Neuronal stem cell (in vitro differentiated cells): ENCODE data around the gene DLL3.

Source experiments
- DNase-seq: peaks from one replicate; pipeline ENCODE4 v3.0.0-alpha.2; 2013; ENCODE audit warnings: low spot score
- H2AFZ ChIP-seq: one replicate; pipeline ENCODE4 v1.6.1; 2013; ENCODE audit warnings: mild to moderate bottlenecking, low read length, inconsistent platforms
- H2AK5ac ChIP-seq: 2 replicates; pipeline ENCODE4 v1.6.1; 2013; ENCODE audit warnings: low read depth, mild to moderate bottlenecking, inconsistent platforms, low read length, moderate library complexity, mixed read lengths
- H2BK120ac ChIP-seq: 2 replicates; pipeline ENCODE4 v1.6.1; 2013; ENCODE audit warnings: low read depth, mild to moderate bottlenecking, inconsistent platforms, low read length, moderate library complexity, mixed read lengths
- H2BK12ac ChIP-seq: one replicate; pipeline ENCODE4 v1.6.1; 2013; ENCODE audit warnings: low read length, inconsistent platforms
- H2BK15ac ChIP-seq: 2 replicates; pipeline ENCODE4 v1.6.1; 2013; ENCODE audit warnings: mild to moderate bottlenecking, low read length, inconsistent platforms, mixed read lengths
- H2BK5ac ChIP-seq: one replicate; pipeline ENCODE4 v1.6.1; 2013; ENCODE audit warnings: inconsistent platforms, mild to moderate bottlenecking, low read length, moderate library complexity
- H3K14ac ChIP-seq: one replicate; pipeline ENCODE4 v1.6.1; 2013; ENCODE audit warnings: low read length, inconsistent platforms
- H3K18ac ChIP-seq: 2 replicates; pipeline ENCODE4 v1.6.1; 2013; ENCODE audit warnings: low read length, inconsistent platforms
- H3K23ac ChIP-seq: 2 replicates; pipeline ENCODE4 v1.6.1; 2013; ENCODE audit warnings: low read depth, mild to moderate bottlenecking, mixed read lengths, low read length, inconsistent platforms; ENCODE audit not compliant: poor library complexity
- H3K27ac ChIP-seq: replicated peaks from 3 replicates; pipeline ENCODE4 v1.5.1; 2013; ENCODE audit warnings: low read length, inconsistent platforms
- H3K27me3 ChIP-seq, 3 experiments: 2 replicates each; pipeline ENCODE4 v1.6.1; 2013; ENCODE audit warnings: low read length in 3 of 3, mild to moderate bottlenecking in 2 of 3, inconsistent platforms in 1 of 3, low read depth in 1 of 3, mixed read lengths in 1 of 3, moderate library complexity in 1 of 3; ENCODE audit not compliant: control insufficient read depth in 3 of 3, insufficient read depth in 3 of 3
- H3K36me3 ChIP-seq, 2 donors: replicated peaks in 1 of 2; 2 replicates each; pipeline ENCODE4 v1.6.1; 2013; ENCODE audit warnings: low read length in 2 of 2; ENCODE audit not compliant: control insufficient read depth in 2 of 2, insufficient read depth in 2 of 2
- H3K4ac ChIP-seq: 2 replicates; pipeline ENCODE4 v1.6.1; 2013; ENCODE audit warnings: inconsistent platforms, mild to moderate bottlenecking, low read length, moderate library complexity
- H3K4me1 ChIP-seq, 2 donors: 1 replicate in 1 of 2; 2 replicates in 1 of 2; pipeline ENCODE4 v1.6.1; 2013; ENCODE audit warnings: low read length in 2 of 2, low read depth in 1 of 2; ENCODE audit not compliant: control insufficient read depth in 2 of 2, insufficient read depth in 1 of 2
- H3K4me2 ChIP-seq: one replicate; pipeline ENCODE4 v1.6.1; 2013; ENCODE audit warnings: mild to moderate bottlenecking, low read length, inconsistent platforms; ENCODE audit not compliant: insufficient read depth, poor library complexity, severe bottlenecking
- H3K4me3 ChIP-seq, 2 donors: 2 replicates each; pipeline ENCODE4 v1.5.1; 2013; ENCODE audit warnings: low read length in 2 of 2, mild to moderate bottlenecking in 2 of 2, inconsistent platforms in 1 of 2, moderate library complexity in 1 of 2
- H3K79me1 ChIP-seq: one replicate; pipeline ENCODE4 v1.6.1; 2013; ENCODE audit warnings: low read depth, mild to moderate bottlenecking, inconsistent platforms, low read length, moderate library complexity
- H3K9ac ChIP-seq: one replicate; pipeline ENCODE4 v1.6.1; 2013; ENCODE audit warnings: mild to moderate bottlenecking, low read depth, low read length, inconsistent platforms; ENCODE audit not compliant: poor library complexity
- H3K9me3 ChIP-seq, 2 donors: replicated peaks in 1 of 2; 2 replicates each; pipeline versions ENCODE3 to v1.6.1; 2013; ENCODE audit warnings: low read length in 2 of 2, mild to moderate bottlenecking in 2 of 2, inconsistent platforms in 1 of 2, low read depth in 1 of 2, mixed read lengths in 1 of 2, moderate library complexity in 1 of 2; ENCODE audit not compliant: control insufficient read depth in 2 of 2, insufficient read depth in 1 of 2
- H4K8ac ChIP-seq: one replicate; pipeline ENCODE4 v1.6.1; 2013; ENCODE audit warnings: low read depth, mild to moderate bottlenecking, inconsistent platforms, low read length, moderate library complexity
- H4K91ac ChIP-seq: one replicate; pipeline ENCODE4 v1.6.1; 2013; ENCODE audit warnings: low read length, low read depth, mild to moderate bottlenecking, inconsistent platforms; ENCODE audit not compliant: poor library complexity
- WGBS, 2 donors: extraction: QIAGEN DNeasy Blood & Tissue Kit; methylation state at CpG; one replicate each; pipeline ENCODE4 v1.1.7; 2013; ENCODE audit warnings: missing lambda C conversion rate in 2 of 2, mixed read lengths in 1 of 2; ENCODE audit not compliant: insufficient read length in 2 of 2, insufficient replicate concordance in 1 of 2; ENCODE audit errors: extremely low coverage in 2 of 2; 5-methylcytosine and 5-hydroxymethylcytosine counted together

DLL3 gene

DNA sequence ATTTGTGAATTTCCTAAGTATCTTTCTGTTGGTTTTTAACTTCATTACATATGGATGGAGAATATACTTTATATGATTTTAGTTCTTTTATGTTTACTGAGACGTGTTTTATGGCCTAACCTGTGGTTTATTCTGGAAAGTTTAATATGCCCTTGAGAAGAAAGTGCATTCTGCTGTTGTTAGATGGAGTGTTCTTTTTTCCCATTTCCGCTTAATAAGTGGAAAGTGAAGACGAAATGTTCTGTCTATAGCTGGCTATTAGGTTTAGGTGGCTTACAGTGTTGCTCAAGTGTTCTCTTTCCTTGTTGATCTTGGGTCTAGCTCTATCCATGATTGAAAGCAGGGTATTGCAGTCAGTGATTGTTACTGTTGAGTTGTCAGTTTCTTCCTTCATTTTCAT is 35.3 kb upstream of the DLL3 start:
- Histone ChIP-seq H2AFZ (no peak overlapping the region), H3K9ac (no peak overlapping the region), H3K9me3 (no peaks in the 10 kb centered on the region), H3K27me3 (no peaks in the 10 kb centered on the region), H3K79me1 (no peaks in the 10 kb centered on the region), H3K4me2 (no peak overlapping the region), H3K4ac (no peak overlapping the region), H4K91ac (no peak overlapping the region), H4K8ac (no peak overlapping the region), H2BK12ac (no peak overlapping the region), H3K27ac (no peak overlapping the region), H2BK15ac (no peak overlapping the region), H2AK5ac (no peak overlapping the region), H3K23ac (no peak overlapping the region), H2BK5ac (no peak overlapping the region), H3K36me3 (peaks cover 50 to 88% of the 10 kb centered on the region in 2 donors), H3K4me3 (no peak overlapping the region), H3K14ac (no peak overlapping the region), H3K18ac (no peak overlapping the region), H2BK120ac (no peak overlapping the region), H3K4me1 (no peaks in the 10 kb centered on the region)
- DNase-seq: no peak
- WGBS, 2 donors: no CpG with 5 or more reads among the region's 3 CpGs

DNA sequence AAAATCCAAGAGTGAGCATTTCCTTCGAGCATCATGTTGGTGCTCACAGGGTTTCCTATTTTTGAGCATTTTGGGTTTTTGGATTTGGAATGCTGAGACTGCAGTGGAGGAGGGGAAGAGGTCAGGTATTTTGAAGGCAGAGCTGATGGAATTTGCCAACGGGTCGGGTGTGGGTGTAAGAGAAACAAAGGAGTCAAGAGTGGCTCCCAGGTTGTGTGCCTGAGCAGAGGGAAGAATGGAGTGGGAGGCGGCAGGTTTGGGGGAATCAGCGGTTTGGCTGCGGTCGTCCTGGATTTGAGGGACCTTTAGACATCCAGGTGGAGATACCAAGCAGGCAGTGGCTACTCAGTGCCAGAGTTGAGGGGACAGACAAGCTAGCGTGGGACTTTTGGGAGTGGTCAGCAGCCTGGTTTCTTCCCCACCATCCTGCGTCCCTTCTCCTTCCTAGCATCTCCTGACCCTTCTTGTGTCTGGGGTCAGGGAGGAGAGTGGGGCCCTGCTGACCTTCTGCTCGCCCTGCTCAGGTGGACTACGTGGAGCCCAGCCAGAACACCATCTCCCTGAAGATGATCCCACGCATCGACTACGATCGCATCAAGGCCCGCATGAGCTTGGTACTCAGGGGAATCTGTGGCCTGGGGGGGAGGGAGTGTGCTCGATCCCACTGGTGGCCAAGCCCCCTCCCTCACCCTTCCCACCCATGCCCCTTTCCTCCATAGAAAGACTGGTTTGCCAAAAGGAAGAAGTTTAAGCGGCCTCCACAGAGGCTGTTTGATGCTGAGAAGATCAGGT is 32.6 kb upstream of the DLL3 start:
- no peak overlapping the region for H3K23ac ChIP-seq
- no peaks in the 10 kb centered on the region for H3K27me3 ChIP-seq
- H3K4me3 ChIP-seq: no peak overlapping the region
- no peak overlapping the region for H2BK15ac ChIP-seq
- WGBS, 2 donors: no CpG with 5 or more reads among the region's 18 CpGs
- no peak overlapping the region for H2AK5ac ChIP-seq
- peaks cover 50 to 88% of the 10 kb centered on the region in 2 donors for H3K36me3 ChIP-seq
- H3K9ac ChIP-seq: peak overlapping the region; percentile 35
- H2AFZ ChIP-seq: no peak overlapping the region
- H4K91ac ChIP-seq: no peak overlapping the region
- DNase-seq: no peak
- H3K79me1 ChIP-seq: no peaks in the 10 kb centered on the region
- no peak overlapping the region for H3K27ac ChIP-seq
- no peak overlapping the region for H2BK5ac ChIP-seq
- H3K4me2 ChIP-seq: no peak overlapping the region
- no peak overlapping the region for H2BK12ac ChIP-seq
- no peak overlapping the region for H3K14ac ChIP-seq
- H3K4me1 ChIP-seq: no peaks in the 10 kb centered on the region
- no peak overlapping the region for H3K4ac ChIP-seq
- no peaks in the 10 kb centered on the region for H3K9me3 ChIP-seq
- H4K8ac ChIP-seq: no peak overlapping the region
- no peak overlapping the region for H3K18ac ChIP-seq
- no peak overlapping the region for H2BK120ac ChIP-seq

DNA sequence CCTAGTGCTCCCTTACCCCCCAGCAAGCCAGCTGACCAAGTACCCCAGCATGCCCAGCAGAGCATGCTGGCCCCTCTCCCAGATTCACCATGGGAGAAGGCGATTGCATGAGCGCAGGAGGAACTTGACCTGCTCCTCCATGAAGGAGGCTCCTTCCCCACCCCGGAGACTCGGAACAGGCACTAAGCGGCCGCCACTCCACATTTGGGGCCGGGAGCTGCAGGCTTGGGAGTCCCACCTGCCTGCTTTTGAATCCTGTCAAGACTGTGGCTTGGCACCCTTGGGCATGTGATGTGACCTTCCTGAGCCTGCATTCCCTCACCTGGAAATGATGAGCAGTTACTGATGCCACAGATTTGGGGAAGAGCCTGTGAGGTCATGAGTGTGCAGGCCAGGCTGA is 30.8 kb upstream of the DLL3 start:
- no peak overlapping the region for H2BK120ac ChIP-seq
- DNase-seq: no peak
- H3K14ac ChIP-seq: no peak overlapping the region
- H2AFZ ChIP-seq: no peak overlapping the region
- no peak overlapping the region for H2BK5ac ChIP-seq
- no peaks in the 10 kb centered on the region for H3K9me3 ChIP-seq
- H3K27me3 ChIP-seq: no peaks in the 10 kb centered on the region
- no peak overlapping the region for H4K91ac ChIP-seq
- peaks cover 67 to 98% of the 10 kb centered on the region in 2 donors for H3K36me3 ChIP-seq
- no CpG with 5 or more reads among the region's 7 CpGs for WGBS, 2 donors
- H3K4ac ChIP-seq: no peak overlapping the region
- H3K18ac ChIP-seq: no peak overlapping the region
- H3K27ac ChIP-seq: no peak overlapping the region
- H3K9ac ChIP-seq: no peak overlapping the region
- no peak overlapping the region for H4K8ac ChIP-seq
- no peak overlapping the region for H2AK5ac ChIP-seq
- no peak overlapping the region for H2BK12ac ChIP-seq
- H3K4me3 ChIP-seq: no peak overlapping the region
- H3K23ac ChIP-seq: no peak overlapping the region
- no peaks in the 10 kb centered on the region for H3K4me1 ChIP-seq
- H2BK15ac ChIP-seq: no peak overlapping the region
- H3K79me1 ChIP-seq: peaks cover 4% of the 10 kb centered on the region
- H3K4me2 ChIP-seq: no peak overlapping the region

DNA sequence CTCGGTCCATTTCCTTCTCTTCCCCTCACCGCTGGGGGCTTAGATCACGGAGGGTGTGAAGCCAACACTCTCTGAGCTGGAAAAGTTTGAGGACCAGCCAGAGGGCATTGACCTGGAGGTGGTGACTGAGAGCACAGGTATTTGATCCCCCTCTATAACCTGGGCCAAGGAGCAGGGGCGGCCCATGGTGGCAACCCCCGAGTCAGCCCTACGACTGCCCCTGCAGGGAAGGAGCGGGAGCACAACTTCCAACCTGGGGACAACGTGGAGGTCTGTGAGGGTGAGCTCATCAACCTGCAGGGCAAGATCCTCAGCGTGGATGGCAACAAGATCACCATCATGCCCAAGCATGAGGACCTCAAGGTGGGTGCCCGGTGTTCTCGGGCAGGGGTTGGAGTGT is 29.7 kb upstream of the DLL3 start:
- Histone ChIP-seq H3K36me3 (peaks cover 77 to 98% of the 10 kb centered on the region in 2 donors), H3K23ac (no peak overlapping the region), H4K91ac (no peak overlapping the region), H3K14ac (no peak overlapping the region), H3K4me2 (no peak overlapping the region), H2BK12ac (no peak overlapping the region), H3K27me3 (no peaks in the 10 kb centered on the region), H2AFZ (no peak overlapping the region), H3K9ac (no peak overlapping the region), H3K4ac (no peak overlapping the region), H4K8ac (no peak overlapping the region), H2AK5ac (no peak overlapping the region), H3K4me3 (no peak overlapping the region), H3K4me1 (no peaks in the 10 kb centered on the region), H3K27ac (no peak overlapping the region), H2BK15ac (no peak overlapping the region), H3K18ac (no peak overlapping the region), H3K9me3 (no peaks in the 10 kb centered on the region), H2BK5ac (no peak overlapping the region), H2BK120ac (no peak overlapping the region), H3K79me1 (peaks cover 4% of the 10 kb centered on the region)
- WGBS, 2 donors: no CpG with 5 or more reads among the region's 11 CpGs
- DNase-seq: no peak
